Smooth muscle cell (in vitro differentiated cells): ENCODE data around the gene GLRX. TPM values are rescaled to one million over a fixed set of nuclear protein-coding genes. Genes with fewer than 3 reads are reported as not detected.
A peak's percentile ranks its signal among the peaks of the same experiment; 100 is the strongest.

ENCODE experiments used
- DNase-seq: peaks from one replicate; lab custom pipeline; 2025; ENCODE audit not compliant: unreplicated experiment; lab: John Stamatoyannopoulos, UW
- H2AFZ ChIP-seq: fragments of 200-600 bp; sonication (generic); 2 replicates; pipeline ENCODE4 v1.6.0; 2016; ENCODE audit warnings: antibody characterized with exemption, low read depth, mild to moderate bottlenecking
- H3F3A ChIP-seq: fragments of 200-600 bp; sonication (generic); 2 replicates; pipeline ENCODE4 v1.6.0; 2017; ENCODE audit warnings: antibody characterized with exemption, low read depth
- H3K27ac ChIP-seq: fragments of 200-600 bp; sonication (generic); 2 replicates; pipeline ENCODE4 v1.5.1; 2016; ENCODE audit warnings: low read depth, mild to moderate bottlenecking
- H3K27me3 ChIP-seq: fragments of 200-600 bp; sonication (generic); 2 replicates; pipeline ENCODE4 v1.6.1; 2016; ENCODE audit warnings: low read depth, mild to moderate bottlenecking
- H3K36me3 ChIP-seq: fragments of 200-600 bp; sonication (generic); 2 replicates; pipeline ENCODE4 v1.5.1; 2016; ENCODE audit warnings: low read depth
- H3K4me1 ChIP-seq: fragments of 200-600 bp; sonication (generic); 2 replicates; pipeline ENCODE4 v1.5.1; 2016; ENCODE audit warnings: low read depth
- H3K4me2 ChIP-seq: fragments of 200-600 bp; sonication (generic); 2 replicates; pipeline ENCODE4 v1.6.0; 2016; ENCODE audit warnings: mild to moderate bottlenecking
- H3K4me3 ChIP-seq: fragments of 200-600 bp; sonication (generic); 2 replicates; pipeline ENCODE4 v1.5.1; 2016; ENCODE audit warnings: mild to moderate bottlenecking
- H3K79me2 ChIP-seq: fragments of 200-600 bp; sonication (generic); 2 replicates; pipeline ENCODE4 v1.6.0; 2016; ENCODE audit warnings: low read depth, mild to moderate bottlenecking
- H3K9ac ChIP-seq: fragments of 200-600 bp; sonication (generic); 2 replicates; pipeline ENCODE4 v1.6.0; 2016; ENCODE audit warnings: low read depth
- H3K9me3 ChIP-seq: fragments of 200-600 bp; sonication (generic); replicated peaks from 2 replicates; pipeline ENCODE4 v1.5.1; 2016; ENCODE audit warnings: low read depth
- H4K20me1 ChIP-seq: fragments of 200-600 bp; sonication (generic); 2 replicates; pipeline ENCODE4 v1.6.0; 2016; ENCODE audit warnings: low read depth
- WGBS: methylation state at CpG from one replicate; pipeline ENCODE4 v1.1.7; 2016; ENCODE audit warnings: low lambda C conversion rate; 5-methylcytosine and 5-hydroxymethylcytosine counted together
- polyA plus RNA-seq: library from polyadenylated mRNA; unstranded; fragments of >200 nt; fragmentation: Nextera tagmentation; extraction: Ambion mirVana; gene quantifications from 2 replicates; pipeline ENCODE4 v1.2.1, GENCODE V29; 2016
- total RNA-seq: library from RNA; depleted of rRNA; stranded (reverse); fragments of >200 nt; gene quantifications from 2 replicates; pipeline ENCODE4 v1.2.3, GENCODE V29; 2014
- TF ChIP-seq, protein P1 (sequence below): fragments of 200-600 bp; sonication (generic); IDR thresholded peaks from 2 replicates; pipeline ENCODE4 v1.5.1; 2017; ENCODE audit warnings: borderline replicate concordance, mild to moderate bottlenecking, antibody characterized with exemption; ENCODE audit not compliant: insufficient read depth, poor library complexity, severe bottlenecking

GLRX gene
- total and polyA plus RNA-seq, 2 experiments from 2014 or later = 50.8 to 95.7 TPM

DNA sequence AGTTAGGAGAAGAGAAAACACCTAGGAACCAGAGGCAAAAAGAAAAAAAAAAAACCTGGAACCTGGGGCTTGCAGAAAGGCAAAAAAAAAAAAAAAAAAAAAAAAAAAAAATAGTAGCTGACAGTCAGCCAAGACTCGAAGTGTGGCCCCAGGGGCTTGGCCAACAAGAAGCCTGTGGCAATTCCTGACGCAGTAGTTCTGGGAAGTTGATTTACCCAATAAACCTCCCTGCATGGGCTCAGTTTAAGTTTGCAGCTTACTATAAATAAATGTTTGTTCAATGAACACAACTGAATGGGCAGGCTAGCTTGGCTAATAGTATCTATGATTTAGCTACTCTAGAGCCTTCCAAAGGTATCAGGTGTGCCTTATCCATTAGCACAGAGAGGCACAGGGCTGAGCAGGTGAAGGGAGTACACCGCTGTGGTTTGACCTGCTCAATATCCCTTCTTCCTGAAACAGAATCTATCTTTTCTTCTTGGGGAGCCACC is 21.3 kb upstream of the GLRX start:
- H3K4me2 ChIP-seq = no peak overlapping the region
- H3K27ac ChIP-seq = peak overlapping the region; percentile 44
- H3K36me3 ChIP-seq = no peaks in the 10 kb centered on the region
- no peak overlapping the region for H3K9ac ChIP-seq
- no peak overlapping the region for H2AFZ ChIP-seq
- no peaks in the 10 kb centered on the region for H4K20me1 ChIP-seq
- TF ChIP-seq, protein P1, sequence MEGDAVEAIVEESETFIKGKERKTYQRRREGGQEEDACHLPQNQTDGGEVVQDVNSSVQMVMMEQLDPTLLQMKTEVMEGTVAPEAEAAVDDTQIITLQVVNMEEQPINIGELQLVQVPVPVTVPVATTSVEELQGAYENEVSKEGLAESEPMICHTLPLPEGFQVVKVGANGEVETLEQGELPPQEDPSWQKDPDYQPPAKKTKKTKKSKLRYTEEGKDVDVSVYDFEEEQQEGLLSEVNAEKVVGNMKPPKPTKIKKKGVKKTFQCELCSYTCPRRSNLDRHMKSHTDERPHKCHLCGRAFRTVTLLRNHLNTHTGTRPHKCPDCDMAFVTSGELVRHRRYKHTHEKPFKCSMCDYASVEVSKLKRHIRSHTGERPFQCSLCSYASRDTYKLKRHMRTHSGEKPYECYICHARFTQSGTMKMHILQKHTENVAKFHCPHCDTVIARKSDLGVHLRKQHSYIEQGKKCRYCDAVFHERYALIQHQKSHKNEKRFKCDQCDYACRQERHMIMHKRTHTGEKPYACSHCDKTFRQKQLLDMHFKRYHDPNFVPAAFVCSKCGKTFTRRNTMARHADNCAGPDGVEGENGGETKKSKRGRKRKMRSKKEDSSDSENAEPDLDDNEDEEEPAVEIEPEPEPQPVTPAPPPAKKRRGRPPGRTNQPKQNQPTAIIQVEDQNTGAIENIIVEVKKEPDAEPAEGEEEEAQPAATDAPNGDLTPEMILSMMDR = no peak
- no peaks in the 10 kb centered on the region for H3K27me3 ChIP-seq
- no peak overlapping the region for H3K4me3 ChIP-seq
- 82% methylated on average over 3 of the region's 3 CpGs for WGBS
- no peaks in the 10 kb centered on the region for H3K79me2 ChIP-seq
- H3K9me3 ChIP-seq = no peaks in the 10 kb centered on the region
- H3K4me1 ChIP-seq = no peaks in the 10 kb centered on the region
- DNase-seq = no peak
- no peaks in the 10 kb centered on the region for H3F3A ChIP-seq

GRCh38 chr5:95842854-95843544 is 20.5 kb upstream of the GLRX start:
- Histone ChIP-seq H2AFZ (peak overlapping the region; percentile 85), H3K27ac (peak overlapping the region; percentile 44), H3K9me3 (no peaks in the 10 kb centered on the region), H3K9ac (no peak overlapping the region), H3K4me1 (no peaks in the 10 kb centered on the region), H3K79me2 (no peaks in the 10 kb centered on the region), H3F3A (no peaks in the 10 kb centered on the region), H3K4me2 (peak overlapping the region; percentile 40), H3K27me3 (no peaks in the 10 kb centered on the region), H4K20me1 (no peaks in the 10 kb centered on the region), H3K4me3 (no peak overlapping the region), H3K36me3 (no peaks in the 10 kb centered on the region)
- DNase-seq = no peak
- TF ChIP-seq, protein P1 = peak; percentile 12
- WGBS = 44% methylated on average over 11 of the region's 11 CpGs

GRCh38 chr5:95841914-95842812 is 19.6 kb upstream of the GLRX start:
- no peak overlapping the region for H3K4me2 ChIP-seq
- H3K36me3 ChIP-seq = no peaks in the 10 kb centered on the region
- no peak for DNase-seq
- H3K9ac ChIP-seq = no peak overlapping the region
- TF ChIP-seq, protein P1 = no peak
- no peaks in the 10 kb centered on the region for H3K27me3 ChIP-seq
- H3F3A ChIP-seq = no peaks in the 10 kb centered on the region
- H3K4me3 ChIP-seq = no peak overlapping the region
- no peak overlapping the region for H2AFZ ChIP-seq
- no peaks in the 10 kb centered on the region for H4K20me1 ChIP-seq
- H3K27ac ChIP-seq = no peak overlapping the region
- no peaks in the 10 kb centered on the region for H3K4me1 ChIP-seq
- no peaks in the 10 kb centered on the region for H3K9me3 ChIP-seq
- 96% methylated on average over 8 of the region's 8 CpGs for WGBS
- H3K79me2 ChIP-seq = no peaks in the 10 kb centered on the region
